Pancreas (tissue), 10 donors: Measurements from ENCODE around the gene SLC1A2. TPM values are rescaled to one million over a fixed set of nuclear protein-coding genes. Genes with fewer than 3 reads are reported as not detected.

Experiments
- ATAC-seq, 4 donors: fragments of 200-7000 bp; cut with Tn5 transposase; one replicate each; pipeline versions ENCODE4 v1.8.0 to v1.9.1; 2020; ENCODE audit warnings: mild to moderate bottlenecking in 4 of 4, moderate library complexity in 4 of 4
- DNase-seq, 6 donors: peaks; one replicate each; pipeline ENCODE4 v3.0.0-alpha.2; 2020
- FAIRE-seq: peaks from 2 replicates; lab custom pipeline; 2012; peaks lifted over from hg19 to GRCh38; lab: Jason Lieb, UNC
- H3K27ac ChIP-seq, 4 donors: fragments of 200-600 bp; sonication (generic); 1 replicate in 3 of 4; 2 replicates in 1 of 4; pipeline versions ENCODE4 v1.5.0 to v1.8.0; 2020
- H3K27me3 ChIP-seq, 4 donors: fragments of 200-600 bp; one replicate each; pipeline ENCODE4 v1.8.0; 2021
- H3K36me3 ChIP-seq, 3 donors: fragments of 200-600 bp; sonication (generic) in 1 of 3; one replicate each; pipeline versions ENCODE4 v1.5.0 to v1.8.0; 2020 to 2021
- H3K4me1 ChIP-seq, 3 donors: fragments of 200-600 bp; one replicate each; pipeline ENCODE4 v1.8.0; 2021
- H3K4me3 ChIP-seq, 4 donors: fragments of 200-600 bp; sonication (generic) in 2 of 4; one replicate each; pipeline versions ENCODE4 v1.5.0 to v1.8.0; 2020 to 2021
- H3K9me3 ChIP-seq, 4 donors: fragments of 200-600 bp; one replicate each; pipeline ENCODE4 v1.8.0; 2021
- CTCF ChIP-seq, 4 donors: fragments of 200-600 bp; sonication (generic) in 3 of 4; IDR thresholded peaks; one replicate each; pipeline versions ENCODE4 v1.5.0 to v1.8.0; 2021; ENCODE audit warnings: antibody characterized with exemption in 4 of 4
- WGBS, 2 donors: extraction: QIAGEN DNeasy Blood & Tissue Kit; methylation state at CpG; one replicate each; pipeline ENCODE4 v1.1.7; 2013; 5-methylcytosine and 5-hydroxymethylcytosine counted together
- intact Hi-C, 3 donors: fragments of 100-400 bp; cut with DNase I; formaldehyde crosslinking; loops; one replicate each; pipeline versions ENCODE4 v1.11.1 to v1.14.2; 2022
- polyA plus RNA-seq, 2 donors: library from polyadenylated mRNA; stranded (reverse); fragments of 200-250 nt; gene quantifications; one replicate each; pipeline ENCODE4 v1.2.3, GENCODE V29; 2013
- total RNA-seq, 6 donors: library from RNA; stranded (reverse); fragmentation: NEBNext Ultra II Directional in 4 of 6; extraction: Animal tissue kit (Norgen Biotek cat#: 25700) in 4 of 6; gene quantifications; one replicate each; pipeline versions ENCODE4 v1.2.1 to v1.2.4, GENCODE V29; 2021 to 2023
- donor health status: healthy with polysubstance abuse.
- donor health status: DM: no; HTN: no; CAD: no; lungs with moderate emphysema.
- donor health status: DM: no; HTN: no; CAD: no.
- donor health status: control.
- donor health status: control.
- donor health status: Bipolar disorder and iron deficiency.
- donor health status: DM: yes; HTN: yes; CAD: no.
- donor health status: DM: no; HTN: no; CAD: no.
- donor health status: DM: no; HTN: no; CAD: no.
- donor health status: DM: yes; HTN: yes; CAD: no.

SLC1A2 gene
- total and polyA plus RNA-seq, 8 donors = 4.7 to 62.5 (median 35.3) TPM

DNA sequence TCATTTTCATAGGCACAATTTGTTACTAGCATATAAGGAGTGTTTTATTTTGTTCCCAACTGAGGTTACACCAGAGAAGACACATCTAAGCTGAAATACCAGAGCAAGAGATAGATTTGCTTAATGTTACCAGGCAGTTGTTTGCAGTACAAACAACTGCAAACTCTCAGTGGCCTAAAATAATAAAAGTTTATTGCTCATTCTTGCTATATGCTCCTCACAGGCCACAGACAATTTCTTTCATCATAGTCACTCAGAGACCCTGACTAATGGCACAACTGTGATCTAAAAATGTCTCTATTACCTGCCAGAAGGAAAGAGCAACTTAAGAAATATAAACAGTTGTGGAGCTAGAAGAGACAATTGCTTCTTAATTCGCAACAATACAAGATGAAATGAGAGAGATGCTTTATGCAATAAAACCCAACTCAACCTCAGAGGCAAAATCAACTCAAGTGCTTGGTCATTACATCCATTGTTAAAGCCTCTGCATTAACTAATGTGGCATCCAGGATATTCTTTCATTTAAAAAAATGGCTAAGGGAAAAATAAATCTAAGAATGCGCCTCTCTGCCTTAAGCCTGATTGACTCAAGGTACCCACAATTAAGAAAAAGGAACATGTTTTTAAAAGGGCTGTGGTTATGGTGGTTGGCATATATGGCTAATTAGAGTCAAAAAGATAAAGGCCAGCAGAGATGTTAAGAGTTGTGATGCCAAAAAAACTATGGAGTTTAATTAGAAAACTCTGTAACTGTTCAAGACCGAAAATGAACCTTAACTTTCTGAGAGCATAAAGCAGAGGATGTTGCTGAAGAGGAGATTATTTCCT lies 176.7 kb downstream of the SLC1A2 start:
- no peaks in the 10 kb centered on the region for H3K27me3 ChIP-seq
- peak overlapping the region in 1 of 4 donors; percentile 21 for H3K27ac ChIP-seq
- H3K4me3 ChIP-seq = no peak overlapping the region
- intact Hi-C loops = no loop called here
- ATAC-seq (no peak), DNase-seq (no peak), FAIRE-seq (no peak)
- H3K4me1 ChIP-seq = peaks cover 5 to 30% (median 23%) of the 10 kb centered on the region in 3 donors
- H3K36me3 ChIP-seq = no peaks in the 10 kb centered on the region
- 97% methylated on average over 3 of the region's 3 CpGs for WGBS, 2 donors
- no peaks in the 10 kb centered on the region for H3K9me3 ChIP-seq
- TF ChIP-seq CTCF (IDR thresholded peaks at IDR 0.05) = no peak

- FAIRE-seq (no peak), ATAC-seq (no peak), DNase-seq (no peak)
- Histone ChIP-seq H3K4me1 (peaks cover 8 to 41% (median 31%) of the 10 kb centered on the region in 3 donors), H3K9me3 (no peaks in the 10 kb centered on the region), H3K4me3 (no peak overlapping the region), H3K36me3 (no peaks in the 10 kb centered on the region), H3K27me3 (no peaks in the 10 kb centered on the region), H3K27ac (no peak overlapping the region)
- intact Hi-C loops = no loop called here
- WGBS, 2 donors = 96 to 100% methylated on average over 1 of the region's 1 CpG
- no peak for TF ChIP-seq CTCF (IDR thresholded peaks at IDR 0.05)
These were observed 177.8 kb downstream of the SLC1A2 start for GRCh38 chr11:35241531-35241930.

DNA sequence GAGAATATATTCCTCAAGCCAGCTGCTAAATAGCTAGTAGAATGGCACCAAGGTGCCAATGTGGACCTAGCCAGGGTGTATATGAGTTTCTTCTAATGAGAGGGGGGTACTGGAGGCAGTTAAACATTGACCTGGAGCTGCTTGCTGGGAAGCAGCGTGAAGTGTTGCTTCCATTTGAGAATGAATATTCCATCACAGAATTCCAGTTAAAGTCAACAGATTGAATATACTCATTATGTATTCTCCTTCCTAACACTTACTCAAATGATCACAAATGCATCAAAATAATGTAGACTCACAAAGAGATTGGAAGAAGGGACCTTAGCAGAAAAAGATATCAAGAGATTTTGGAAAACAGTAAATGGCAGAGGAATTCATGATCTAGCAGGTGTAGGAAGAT lies 178.3 kb downstream of the SLC1A2 start:
- intact Hi-C loops = no loop called here
- H3K4me1 ChIP-seq = peaks cover 11 to 46% (median 36%) of the 10 kb centered on the region in 3 donors
- H3K36me3 ChIP-seq = no peaks in the 10 kb centered on the region
- no peak overlapping the region for H3K27ac ChIP-seq
- FAIRE-seq (no peak), DNase-seq (no peak), ATAC-seq (no peak)
- H3K4me3 ChIP-seq = no peak overlapping the region
- no peaks in the 10 kb centered on the region for H3K27me3 ChIP-seq
- 95 to 100% methylated on average over 1 of the region's 1 CpG for WGBS, 2 donors
- no peak for TF ChIP-seq CTCF (IDR thresholded peaks at IDR 0.05)
- H3K9me3 ChIP-seq = no peaks in the 10 kb centered on the region

GRCh38 chr11:35239471-35240075 lies 179.8 kb downstream of the SLC1A2 start:
- 65 to 70% methylated on average over 4 of the region's 4 CpGs for WGBS, 2 donors
- Histone ChIP-seq H3K9me3 (no peaks in the 10 kb centered on the region), H3K4me1 (peaks cover 11 to 59% (median 47%) of the 10 kb centered on the region in 3 donors), H3K4me3 (no peak overlapping the region), H3K27ac (no peak overlapping the region), H3K36me3 (no peaks in the 10 kb centered on the region), H3K27me3 (no peaks in the 10 kb centered on the region)
- ATAC-seq = no peak
- FAIRE-seq = no peak
- DNase-seq = no peak
- TF ChIP-seq CTCF (IDR thresholded peaks at IDR 0.05) = no peak
- intact Hi-C loops = no loop called here

DNA sequence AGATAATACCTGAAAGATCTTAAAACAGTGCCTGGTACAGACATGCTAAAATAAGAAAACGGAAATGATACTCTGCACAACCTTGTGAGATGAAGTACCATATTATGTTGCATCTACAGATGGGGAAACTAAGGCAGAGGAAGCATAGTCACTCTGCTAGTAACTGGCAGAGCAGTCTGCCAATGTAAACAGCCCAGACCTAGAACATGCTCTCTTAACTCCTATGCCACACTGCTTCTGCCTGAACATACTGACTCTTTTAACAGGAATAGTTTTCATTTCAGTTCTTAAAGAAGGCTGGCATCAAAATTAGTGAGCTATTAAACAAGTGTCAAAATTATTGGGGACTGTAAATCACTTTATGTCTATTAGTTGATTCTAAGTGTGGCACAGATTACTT lies 180.5 kb downstream of the SLC1A2 start:
- intact Hi-C loops = no loop called here
- ATAC-seq = no peak
- no peaks in the 10 kb centered on the region for H3K36me3 ChIP-seq
- FAIRE-seq = no peak
- WGBS, 2 donors = 39 to 45% methylated on average over 1 of the region's 1 CpG
- no peaks in the 10 kb centered on the region for H3K9me3 ChIP-seq
- no peak for TF ChIP-seq CTCF (IDR thresholded peaks at IDR 0.05)
- no peaks in the 10 kb centered on the region for H3K27me3 ChIP-seq
- no peak for DNase-seq
- H3K27ac ChIP-seq = no peak overlapping the region
- no peak overlapping the region for H3K4me3 ChIP-seq
- H3K4me1 ChIP-seq = peaks cover 11 to 56% (median 47%) of the 10 kb centered on the region in 3 donors
